ENCODE measurements around the gene GRIK1. TPM values are rescaled to one million over a fixed set of nuclear protein-coding genes. Genes with fewer than 3 reads are reported as not detected.

GRIK1 gene
- total RNA-seq, 1 donor from 2014 or later: 3.2 TPM

- DNase-seq (ENCODE audit: extremely low spot score in 2 of 2): no peak
- Histone ChIP-seq H3K27me3 (no peaks in the 10 kb centered on the region), H3K4me1 (no peaks in the 10 kb centered on the region), H3K9me3 (no peaks in the 10 kb centered on the region), H3K4me3 (no peak overlapping the region), H3K27ac (no peak overlapping the region), H3K36me3 (no peaks in the 10 kb centered on the region)
- intact Hi-C loops (cut with DNase I): no loop called here
- no peak for TF ChIP-seq POLR2AphosphoS5 (IDR thresholded peaks at IDR 0.05; ENCODE audit: insufficient read depth in 1 of 2, low read depth in 1 of 2)
- TF ChIP-seq, protein P1, sequence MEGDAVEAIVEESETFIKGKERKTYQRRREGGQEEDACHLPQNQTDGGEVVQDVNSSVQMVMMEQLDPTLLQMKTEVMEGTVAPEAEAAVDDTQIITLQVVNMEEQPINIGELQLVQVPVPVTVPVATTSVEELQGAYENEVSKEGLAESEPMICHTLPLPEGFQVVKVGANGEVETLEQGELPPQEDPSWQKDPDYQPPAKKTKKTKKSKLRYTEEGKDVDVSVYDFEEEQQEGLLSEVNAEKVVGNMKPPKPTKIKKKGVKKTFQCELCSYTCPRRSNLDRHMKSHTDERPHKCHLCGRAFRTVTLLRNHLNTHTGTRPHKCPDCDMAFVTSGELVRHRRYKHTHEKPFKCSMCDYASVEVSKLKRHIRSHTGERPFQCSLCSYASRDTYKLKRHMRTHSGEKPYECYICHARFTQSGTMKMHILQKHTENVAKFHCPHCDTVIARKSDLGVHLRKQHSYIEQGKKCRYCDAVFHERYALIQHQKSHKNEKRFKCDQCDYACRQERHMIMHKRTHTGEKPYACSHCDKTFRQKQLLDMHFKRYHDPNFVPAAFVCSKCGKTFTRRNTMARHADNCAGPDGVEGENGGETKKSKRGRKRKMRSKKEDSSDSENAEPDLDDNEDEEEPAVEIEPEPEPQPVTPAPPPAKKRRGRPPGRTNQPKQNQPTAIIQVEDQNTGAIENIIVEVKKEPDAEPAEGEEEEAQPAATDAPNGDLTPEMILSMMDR (IDR thresholded peaks at IDR 0.05): no peak
- TF ChIP-seq POLR2A (IDR thresholded peaks at IDR 0.05): no peak
Measured at GRCh38 chr21:29634418-29634817, 305.4 kb downstream of the GRIK1 start.

GRCh38 chr21:29633756-29634155 is 306.0 kb downstream of the GRIK1 start:
- H3K36me3 ChIP-seq: no peaks in the 10 kb centered on the region
- DNase-seq (ENCODE audit: extremely low spot score in 2 of 2): no peak
- intact Hi-C loops (cut with DNase I): no loop called here
- no peaks in the 10 kb centered on the region for H3K9me3 ChIP-seq
- no peak overlapping the region for H3K4me3 ChIP-seq
- no peaks in the 10 kb centered on the region for H3K27me3 ChIP-seq
- H3K27ac ChIP-seq: no peak overlapping the region
- H3K4me1 ChIP-seq: no peaks in the 10 kb centered on the region
- no peak for TF ChIP-seq POLR2AphosphoS5 (IDR thresholded peaks at IDR 0.05; ENCODE audit: insufficient read depth in 1 of 2, low read depth in 1 of 2)
- TF ChIP-seq, protein P1 (IDR thresholded peaks at IDR 0.05): no peak
- TF ChIP-seq POLR2A (IDR thresholded peaks at IDR 0.05): no peak

DNA sequence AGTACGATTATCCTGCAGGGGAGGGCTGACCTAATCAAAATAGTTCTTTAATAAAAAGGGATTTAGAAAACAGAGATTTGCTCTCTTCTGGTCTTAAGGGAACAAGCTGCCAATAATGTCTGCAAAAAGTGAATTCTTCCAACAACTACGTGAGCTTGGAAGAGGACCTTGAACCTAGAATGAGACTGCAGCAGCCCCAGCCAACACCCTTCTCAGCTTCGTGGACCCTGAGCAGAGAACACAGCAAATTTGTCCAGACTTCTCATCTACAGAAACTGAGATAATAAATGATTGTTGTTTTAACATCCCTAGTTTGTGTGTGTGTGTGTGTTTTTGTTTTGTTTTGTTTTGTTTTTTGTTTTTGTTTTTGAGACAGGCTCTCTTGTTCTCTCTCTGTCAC is 309.4 kb downstream of the GRIK1 start:
- H3K27ac ChIP-seq: no peak overlapping the region
- TF ChIP-seq POLR2A (IDR thresholded peaks at IDR 0.05) (no peak), POLR2AphosphoS5 (IDR thresholded peaks at IDR 0.05; ENCODE audit: insufficient read depth in 1 of 2, low read depth in 1 of 2) (no peak)
- TF ChIP-seq, protein P1 (IDR thresholded peaks at IDR 0.05): no peak
- no peaks in the 10 kb centered on the region for H3K4me1 ChIP-seq
- no peaks in the 10 kb centered on the region for H3K36me3 ChIP-seq
- intact Hi-C loops (cut with DNase I): no loop called here
- no peaks in the 10 kb centered on the region for H3K9me3 ChIP-seq
- no peak for DNase-seq (ENCODE audit: extremely low spot score in 2 of 2)
- no peaks in the 10 kb centered on the region for H3K27me3 ChIP-seq
- H3K4me3 ChIP-seq: no peak overlapping the region

DNA sequence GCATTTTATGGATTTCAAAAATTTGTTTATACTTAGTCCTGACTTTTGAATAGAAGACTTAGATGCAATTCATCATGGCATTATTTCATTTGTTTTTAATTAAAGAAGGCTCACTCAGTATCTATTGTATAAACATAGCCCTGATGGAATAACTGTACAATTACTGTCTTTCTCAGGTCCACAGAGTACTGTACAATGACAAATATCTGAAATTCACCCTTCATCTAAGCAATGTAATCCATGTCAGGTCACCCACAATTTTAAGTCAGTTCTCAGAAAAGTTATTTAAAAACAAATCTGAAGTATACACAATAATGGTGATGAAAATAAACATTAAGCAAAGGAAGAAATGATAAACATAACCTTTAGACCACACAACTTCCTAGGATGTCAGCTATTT is 311.9 kb downstream of the GRIK1 start:
- no peaks in the 10 kb centered on the region for H3K4me1 ChIP-seq
- no peaks in the 10 kb centered on the region for H3K36me3 ChIP-seq
- TF ChIP-seq, protein P1 (IDR thresholded peaks at IDR 0.05): no peak
- TF ChIP-seq POLR2A (IDR thresholded peaks at IDR 0.05) (no peak), POLR2AphosphoS5 (IDR thresholded peaks at IDR 0.05; ENCODE audit: insufficient read depth in 1 of 2, low read depth in 1 of 2) (no peak)
- DNase-seq (ENCODE audit: extremely low spot score in 2 of 2): no peak
- no peaks in the 10 kb centered on the region for H3K27me3 ChIP-seq
- H3K27ac ChIP-seq: no peak overlapping the region
- no peaks in the 10 kb centered on the region for H3K9me3 ChIP-seq
- H3K4me3 ChIP-seq: no peak overlapping the region
- intact Hi-C loops (cut with DNase I): loop anchor here (5.0 kb wide), 1 partner anchor 381 kb away; no protein-coding TSS in a partner anchor

- no peaks in the 10 kb centered on the region for H3K27me3 ChIP-seq
- TF ChIP-seq, protein P1 (IDR thresholded peaks at IDR 0.05): no peak
- TF ChIP-seq POLR2AphosphoS5 (IDR thresholded peaks at IDR 0.05; ENCODE audit: insufficient read depth in 1 of 2, low read depth in 1 of 2) (no peak), POLR2A (IDR thresholded peaks at IDR 0.05) (no peak)
- intact Hi-C loops (cut with DNase I): loop anchor here (5.0 kb wide), 1 partner anchor 380 kb away; no protein-coding TSS in a partner anchor
- H3K9me3 ChIP-seq: no peaks in the 10 kb centered on the region
- no peak overlapping the region for H3K27ac ChIP-seq
- no peaks in the 10 kb centered on the region for H3K36me3 ChIP-seq
- no peaks in the 10 kb centered on the region for H3K4me1 ChIP-seq
- no peak overlapping the region for H3K4me3 ChIP-seq
- DNase-seq (ENCODE audit: extremely low spot score in 2 of 2): no peak
Measured at GRCh38 chr21:29626801-29627470, 312.9 kb downstream of the GRIK1 start.

Measured in vagina (tissue), 2 donors.